Caco-2 (cell line): Measurements from ENCODE around the gene TUBB4B. TPM values are rescaled to one million over a fixed set of nuclear protein-coding genes. Genes with fewer than 3 reads are reported as not detected.
A peak's percentile ranks its signal among the peaks of the same experiment; 100 is the strongest.

Experiments
- BruUV-seq: library from RNA; stranded (reverse); fragments of 400-500 nt; replicated peaks from 2 replicates; lab custom pipeline; 2021; lab: Mats Ljungman, UMichigan
- CTCF ChIA-PET: fragments of 300-600 bp; sonication (Branson Sonifier 250); formaldehyde crosslinking; loops from one replicate; lab custom pipeline; 2022; ENCODE audit warnings: antibody characterized with exemption; lab: Charles Lee
- POLR2A ChIA-PET: fragments of 300-600 bp; sonication (Branson Sonifier 250); formaldehyde crosslinking; loops from one replicate; lab custom pipeline; 2022; ENCODE audit warnings: antibody characterized with exemption; lab: Charles Lee
- DNase-seq, 2 experiments: peaks; one replicate each; pipeline versions ENCODE4 v3.0.0 to v3.0.0-alpha.2; 2020 to 2022
- H3K27me3 ChIP-seq: replicated peaks from 2 replicates; pipeline ENCODE4 v1.6.0; 2011; ENCODE audit warnings: low read length; ENCODE audit not compliant: control insufficient read depth, insufficient read depth
- H3K36me3 ChIP-seq: 2 replicates; pipeline ENCODE4 v1.5.1; 2011; ENCODE audit warnings: low read length; ENCODE audit not compliant: control insufficient read depth, insufficient read depth
- H3K4me1 ChIP-seq: fragments of 250-450 bp; sonication (Bioruptor Pico); 2 replicates; pipeline ENCODE4 v1.5.1; 2020; ENCODE audit warnings: mild to moderate bottlenecking
- H3K4me3 ChIP-seq: 2 replicates; pipeline ENCODE4 v1.5.1; 2011; ENCODE audit warnings: low read depth, mild to moderate bottlenecking, control low read depth, low read length
- H3K9me3 ChIP-seq: fragments of 250-450 bp; sonication (Bioruptor Pico); 2 replicates; pipeline ENCODE4 v1.5.1; 2020; ENCODE audit warnings: mild to moderate bottlenecking, moderate library complexity
- H3K27ac Mint-ChIP-seq: one replicate; pipeline ENCODE4 v1.8.0; 2022; ENCODE audit warnings: mixed read lengths; ENCODE audit not compliant: unreplicated experiment
- H3K27me3 Mint-ChIP-seq: one replicate; pipeline ENCODE4 v1.8.0; 2022; ENCODE audit warnings: mixed read lengths; ENCODE audit not compliant: insufficient read depth, unreplicated experiment
- H3K36me3 Mint-ChIP-seq: one replicate; pipeline ENCODE4 v1.8.0; 2022; ENCODE audit warnings: mild to moderate bottlenecking, mixed read lengths; ENCODE audit not compliant: insufficient read depth, unreplicated experiment
- H3K4me1 Mint-ChIP-seq: one replicate; pipeline ENCODE4 v1.8.0; 2022; ENCODE audit warnings: low read depth, mixed read lengths; ENCODE audit not compliant: unreplicated experiment
- H3K4me3 Mint-ChIP-seq: one replicate; pipeline ENCODE4 v1.8.0; 2022; ENCODE audit warnings: mild to moderate bottlenecking, moderate library complexity, mixed read lengths; ENCODE audit not compliant: unreplicated experiment
- H3K9me3 Mint-ChIP-seq: one replicate; pipeline ENCODE4 v1.8.0; 2022; ENCODE audit warnings: mixed read lengths; ENCODE audit not compliant: unreplicated experiment
- intact Hi-C: fragments of 100-400 bp; cut with micrococcal nuclease; formaldehyde crosslinking; loops from one replicate; pipeline ENCODE4 v1.10.0; 2022; ENCODE audit not compliant: unreplicated experiment
- total RNA-seq: library from RNA; stranded (reverse); gene quantifications from 2 replicates; pipeline ENCODE4 v1.2.3, GENCODE V29; 2022
- TF ChIP-seq, protein P1 (sequence below), 2 experiments: fragments of 200-600 bp in 1 of 2; IDR thresholded peaks; 1 replicate in 1 of 2; 2 replicates in 1 of 2; pipeline versions ENCODE4 v1.5.1 to v1.8.0; 2011 to 2022; ENCODE audit warnings: antibody characterized with exemption in 1 of 2, control low read depth in 1 of 2, inconsistent platforms in 1 of 2, low read depth in 1 of 2, low read length in 1 of 2, mild to moderate bottlenecking in 1 of 2, moderate library complexity in 1 of 2; ENCODE audit not compliant: insufficient read depth in 1 of 2, severe bottlenecking in 1 of 2, unreplicated experiment in 1 of 2

The TUBB4B gene
- total RNA-seq, 1 experiment from 2014 or later, result 487 TPM

DNA sequence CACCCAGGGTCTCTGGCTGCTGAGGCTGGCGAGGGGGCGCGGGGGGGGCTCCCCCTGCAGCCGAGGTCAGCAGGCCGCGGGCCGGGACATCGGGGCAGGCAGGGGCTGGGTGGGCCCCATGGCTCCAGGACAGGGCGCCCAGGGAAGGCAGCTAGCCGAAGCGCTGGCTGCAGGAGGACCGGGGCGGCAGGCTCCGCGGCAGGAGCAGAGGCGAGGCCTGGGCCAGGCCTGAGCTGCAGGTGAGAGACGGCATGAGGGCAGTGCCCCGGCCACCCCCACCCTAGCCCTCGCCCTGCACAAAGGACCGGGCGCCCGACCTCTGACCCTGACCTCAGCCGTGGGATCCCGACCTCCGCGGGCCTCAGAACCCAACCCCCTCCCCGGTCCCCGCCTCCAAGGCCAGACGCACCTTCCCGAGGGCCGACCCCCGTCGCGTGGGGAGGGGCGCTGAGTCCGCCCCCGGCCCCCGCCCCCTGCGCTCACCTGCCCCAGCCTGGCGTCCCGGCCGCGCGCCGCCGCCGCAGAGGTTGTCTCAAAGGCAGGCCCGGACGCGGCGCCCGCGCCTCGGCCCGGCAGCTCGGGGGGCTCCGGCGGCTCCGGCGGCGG lies 19.5 kb upstream of the TUBB4B start:
- intact Hi-C loops, result loop anchor here (2.0 kb wide), 1 partner anchor 19 kb away; the partner anchor contains the start of gene TUBB4B
- peaks cover 29% of the 10 kb centered on the region for H3K4me1 ChIP-seq

DNA sequence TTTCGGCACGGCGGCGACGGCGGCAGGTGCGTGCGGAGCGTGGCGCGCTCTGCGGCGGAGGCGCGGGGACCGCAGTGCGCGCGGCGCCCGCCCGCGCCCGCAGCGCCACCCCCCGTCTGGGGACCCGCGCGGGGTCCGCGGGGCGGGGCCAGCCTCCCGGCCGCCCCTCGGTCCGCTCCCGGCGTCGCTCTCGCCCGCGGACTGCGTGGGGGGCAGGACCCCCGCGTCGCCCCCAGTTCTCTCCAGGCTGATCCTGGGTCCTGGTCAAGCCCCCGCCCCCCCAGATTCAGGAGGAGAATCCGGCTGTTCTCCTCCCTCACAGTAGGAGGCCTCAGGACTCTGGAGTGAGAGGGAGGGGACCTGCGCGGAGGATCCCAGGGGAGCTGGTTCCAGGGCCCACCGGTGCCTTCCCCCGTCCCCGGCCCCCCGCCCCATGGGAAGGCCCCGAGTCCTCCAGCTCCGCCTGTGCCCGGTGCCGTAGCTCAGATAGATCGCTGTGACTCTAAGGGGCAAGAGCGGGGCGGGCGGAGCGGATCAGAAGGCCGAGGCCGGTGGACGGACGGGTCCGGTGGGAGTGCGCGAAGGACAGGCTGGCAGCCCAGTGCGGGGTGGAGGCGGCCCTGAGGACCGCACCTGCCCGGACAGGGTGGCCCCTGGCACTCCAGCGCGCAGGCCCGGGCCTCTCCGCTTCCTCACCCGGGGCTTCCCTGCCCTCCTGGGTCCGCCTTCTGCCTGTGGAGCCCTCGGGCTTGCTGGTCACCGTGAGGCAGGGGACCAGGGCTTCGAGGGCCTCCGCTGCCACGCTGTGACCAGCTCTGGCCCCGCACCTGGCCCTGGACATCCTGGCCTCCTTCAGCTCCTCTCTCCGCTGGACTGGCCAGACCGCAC lies 18.7 kb upstream of the TUBB4B start, which contains the start of gene RNF208:
Gene RNF208, minus strand, starts transcription at position 51 of the 888 bp plus-strand sequence. CDS start 1,028 bp downstream, outside the sequence.
- DNase-seq, result no peak
- no TSS peak for BruUV-seq
- Mint-ChIP-seq H3K27ac (no peak within 1 kb of the TSS), H3K27me3 (no peaks in the 10 kb centered on the region), H3K4me3 (peak within 1 kb of the TSS; percentile 85), H3K4me1 (peaks cover 8% of the 10 kb centered on the region), H3K9me3 (no peaks in the 10 kb centered on the region), H3K36me3 (peaks cover 21% of the 10 kb centered on the region)
- CTCF ChIA-PET, result interaction anchor here (1.0 to 2.5 kb wide), 7 partner anchors 14 to 47 kb away, joined by 3 to 27 read pairs (median 3); partner anchors contain the start of gene TUBB4B
- no peaks in the 10 kb centered on the region for H3K9me3 ChIP-seq
- peaks cover 29% of the 10 kb centered on the region for H3K4me1 ChIP-seq
- no peaks in the 10 kb centered on the region for H3K36me3 ChIP-seq
- no peaks in the 10 kb centered on the region for H3K27me3 ChIP-seq
- intact Hi-C loops, result loop anchor here (2.0 kb wide), 1 partner anchor 18 kb away; the partner anchor contains the start of gene TUBB4B
- POLR2A ChIA-PET, result interaction anchor here (1.0 to 3.3 kb wide), 5 partner anchors 18 to 33 kb away, joined by 5 to 27 read pairs (median 10); partner anchors contain the start of genes ANAPC2, NELFB, SSNA1 and TPRN
- H3K4me3 ChIP-seq, result peak within 1 kb of the TSS; percentile 69
- TF ChIP-seq, protein P1, sequence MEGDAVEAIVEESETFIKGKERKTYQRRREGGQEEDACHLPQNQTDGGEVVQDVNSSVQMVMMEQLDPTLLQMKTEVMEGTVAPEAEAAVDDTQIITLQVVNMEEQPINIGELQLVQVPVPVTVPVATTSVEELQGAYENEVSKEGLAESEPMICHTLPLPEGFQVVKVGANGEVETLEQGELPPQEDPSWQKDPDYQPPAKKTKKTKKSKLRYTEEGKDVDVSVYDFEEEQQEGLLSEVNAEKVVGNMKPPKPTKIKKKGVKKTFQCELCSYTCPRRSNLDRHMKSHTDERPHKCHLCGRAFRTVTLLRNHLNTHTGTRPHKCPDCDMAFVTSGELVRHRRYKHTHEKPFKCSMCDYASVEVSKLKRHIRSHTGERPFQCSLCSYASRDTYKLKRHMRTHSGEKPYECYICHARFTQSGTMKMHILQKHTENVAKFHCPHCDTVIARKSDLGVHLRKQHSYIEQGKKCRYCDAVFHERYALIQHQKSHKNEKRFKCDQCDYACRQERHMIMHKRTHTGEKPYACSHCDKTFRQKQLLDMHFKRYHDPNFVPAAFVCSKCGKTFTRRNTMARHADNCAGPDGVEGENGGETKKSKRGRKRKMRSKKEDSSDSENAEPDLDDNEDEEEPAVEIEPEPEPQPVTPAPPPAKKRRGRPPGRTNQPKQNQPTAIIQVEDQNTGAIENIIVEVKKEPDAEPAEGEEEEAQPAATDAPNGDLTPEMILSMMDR (IDR thresholded peaks at IDR 0.05; ENCODE audit: insufficient read depth in 1 of 2, low read depth in 1 of 2, low read length in 1 of 2, severe bottlenecking in 1 of 2, unreplicated experiment in 1 of 2), result peak in 1 of 2 experiments; percentile 4

More for the DNA sequence above, 19.5 kb upstream of the TUBB4B start:
- POLR2A ChIA-PET, result interaction anchor here (2.5 to 3.3 kb wide), 3 partner anchors 19 to 33 kb away, joined by 10 to 27 read pairs (median 14); partner anchors contain the start of genes ANAPC2, SSNA1, TPRN and TUBB4B
- Mint-ChIP-seq H3K4me1 (peaks cover 11% of the 10 kb centered on the region), H3K36me3 (peaks cover 29% of the 10 kb centered on the region), H3K27me3 (no peaks in the 10 kb centered on the region), H3K4me3 (peak overlapping the region; percentile 85), H3K27ac (no peak overlapping the region), H3K9me3 (no peaks in the 10 kb centered on the region)
- no peaks in the 10 kb centered on the region for H3K36me3 ChIP-seq
- DNase-seq, result peak in 1 of 2 experiments; percentile 65
- TF ChIP-seq, protein P1 (IDR thresholded peaks at IDR 0.05; ENCODE audit: insufficient read depth in 1 of 2, low read depth in 1 of 2, low read length in 1 of 2, severe bottlenecking in 1 of 2, unreplicated experiment in 1 of 2), result no peak
- no peaks in the 10 kb centered on the region for H3K27me3 ChIP-seq
- no peaks in the 10 kb centered on the region for H3K9me3 ChIP-seq
- CTCF ChIA-PET, result interaction anchor here (1.3 to 2.5 kb wide), 3 partner anchors 15 to 47 kb away, joined by 3 to 27 read pairs (median 3); no protein-coding TSS in a partner anchor
- peak overlapping the region; percentile 69 for H3K4me3 ChIP-seq
- no TSS peak for BruUV-seq
